IMR-90 (cell line): ENCODE measurements around the gene DDX19B.

Source experiments
- BHLHE40 ChIP-seq: fragments of 150-350 bp; IDR thresholded peaks from 2 replicates; pipeline ENCODE4 v1.6.1; 2016; ENCODE audit warnings: mild to moderate bottlenecking, low read depth, low read length
- CEBPB ChIP-seq: IDR thresholded peaks from 2 replicates; pipeline ENCODE4 v1.6.1; 2012; ENCODE audit warnings: low read depth, low read length, improper control_type of control experiment
- CHD1 ChIP-seq: IDR thresholded peaks from 2 replicates; pipeline ENCODE4 v1.6.1; 2012; ENCODE audit warnings: low read depth, low read length, improper control_type of control experiment
- CTCF ChIP-seq: conservative IDR thresholded peaks from 2 replicates; pipeline ENCODE4 v1.5.1; 2012; ENCODE audit warnings: mild to moderate bottlenecking, low read depth, low read length, improper control_type of control experiment
- MAFK ChIP-seq: IDR thresholded peaks from 2 replicates; pipeline ENCODE4 v1.6.1; 2012; ENCODE audit warnings: low read depth, low read length, improper control_type of control experiment
- MAZ ChIP-seq: IDR thresholded peaks from 2 replicates; pipeline ENCODE4 v1.6.1; 2012; ENCODE audit warnings: low read depth, mild to moderate bottlenecking, low read length, improper control_type of control experiment, moderate library complexity, borderline replicate concordance
- MXI1 ChIP-seq: IDR thresholded peaks from 2 replicates; pipeline ENCODE4 v1.6.1; 2012; ENCODE audit warnings: low read depth, mild to moderate bottlenecking, low read length, moderate library complexity, borderline replicate concordance
- NFE2L2 ChIP-seq: fragments of 150-350 bp; IDR thresholded peaks from 2 replicates; pipeline ENCODE4 v1.6.1; 2016; ENCODE audit warnings: low read depth, mild to moderate bottlenecking, low read length
- POLR2A ChIP-seq: IDR thresholded peaks from 2 replicates; pipeline ENCODE4 v1.6.1; 2012; ENCODE audit warnings: mild to moderate bottlenecking, low read depth, low read length
- RAD21 ChIP-seq: IDR thresholded peaks from 2 replicates; pipeline ENCODE4 v1.6.1; 2012; ENCODE audit warnings: low read length, improper control_type of control experiment
- RFX5 ChIP-seq: IDR thresholded peaks from 2 replicates; pipeline ENCODE4 v1.8.0; 2012; ENCODE audit warnings: low read depth, mild to moderate bottlenecking, low read length, moderate library complexity
- SMC3 ChIP-seq: fragments of 150-350 bp; IDR thresholded peaks from 2 replicates; pipeline ENCODE4 v1.6.1; 2016; ENCODE audit warnings: low read depth, mild to moderate bottlenecking, antibody characterized with exemption, low read length, moderate library complexity
- USF2 ChIP-seq: fragments of 150-350 bp; IDR thresholded peaks from 2 replicates; pipeline ENCODE4 v1.6.1; 2017; ENCODE audit warnings: mild to moderate bottlenecking, antibody characterized with exemption, low read length, low read depth

GRCh38 chr16:70301121-70301520 is 2.1 kb downstream of the DDX19B start:
- TF ChIP-seq CTCF (no peak), MXI1 (no peak), BHLHE40 (no peak), MAZ (no peak), USF2 (no peak), MAFK (no peak), POLR2A (no peak), CEBPB (no peak), RAD21 (no peak), NFE2L2 (no peak), SMC3 (no peak), CHD1 (no peak), RFX5 (no peak)
